HEK293 (cell line): ENCODE data around the gene SKA2.
A peak's percentile ranks its signal among the peaks of the same experiment; 100 is the strongest.

ENCODE experiments used
- EGR2 ChIP-seq: fragments of 450-650 bp; formaldehyde crosslinking; IDR thresholded peaks from 2 replicates; pipeline ENCODE4 v1.5.1; 2016; ENCODE audit warnings: low read depth, missing biosample characterization, missing genetic modification characterization
- KLF16 ChIP-seq: fragments of 450-650 bp; formaldehyde crosslinking; IDR thresholded peaks from 2 replicates; pipeline ENCODE4 v1.5.1; 2017; ENCODE audit warnings: missing biosample characterization, missing genetic modification characterization
- MEIS1 ChIP-seq: sonication (generic); formaldehyde crosslinking; IDR thresholded peaks from 2 replicates; pipeline ENCODE4 v1.8.1; 2022; ENCODE audit warnings: missing genetic modification reagents, mild to moderate bottlenecking, borderline replicate concordance
- WT1 ChIP-seq: fragments of 450-650 bp; formaldehyde crosslinking; IDR thresholded peaks from 2 replicates; pipeline ENCODE4 v1.5.1; 2016; ENCODE audit warnings: missing biosample characterization, missing genetic modification characterization
- ZBTB17 ChIP-seq: fragments of 450-650 bp; formaldehyde crosslinking; IDR thresholded peaks from 2 replicates; pipeline ENCODE4 v1.5.1; 2016; ENCODE audit warnings: missing biosample characterization, missing genetic modification characterization
- ZBTB20 ChIP-seq: fragments of 450-650 bp; formaldehyde crosslinking; IDR thresholded peaks from 2 replicates; pipeline ENCODE4 v1.5.1; 2016; ENCODE audit warnings: missing biosample characterization, missing genetic modification characterization
- ZFP3 ChIP-seq: fragments of 450-650 bp; formaldehyde crosslinking; IDR thresholded peaks from 2 replicates; pipeline ENCODE4 v1.5.1; 2016; ENCODE audit warnings: low read depth, missing biosample characterization, missing genetic modification characterization
- ZNF121 ChIP-seq: fragments of 450-650 bp; formaldehyde crosslinking; IDR thresholded peaks from 2 replicates; pipeline ENCODE4 v1.5.1; 2016; ENCODE audit warnings: missing biosample characterization, missing genetic modification characterization
- ZNF169 ChIP-seq: fragments of 450-650 bp; formaldehyde crosslinking; IDR thresholded peaks from 2 replicates; pipeline ENCODE4 v1.5.1; 2016; ENCODE audit warnings: missing biosample characterization, missing genetic modification characterization
- ZNF174 ChIP-seq: fragments of 450-650 bp; formaldehyde crosslinking; IDR thresholded peaks from 2 replicates; pipeline ENCODE4 v1.5.0; 2017; ENCODE audit warnings: missing biosample characterization, mild to moderate bottlenecking, missing genetic modification characterization
- ZNF404 ChIP-seq: fragments of 450-650 bp; formaldehyde crosslinking; IDR thresholded peaks from 2 replicates; pipeline ENCODE4 v1.5.1; 2017; ENCODE audit warnings: missing biosample characterization, missing genetic modification characterization
- ZNF561 ChIP-seq: fragments of 450-650 bp; IDR thresholded peaks from 2 replicates; pipeline ENCODE4 v1.5.1; 2018; ENCODE audit warnings: missing biosample characterization, missing genetic modification characterization, borderline replicate concordance
- ZNF600 ChIP-seq: fragments of 450-650 bp; formaldehyde crosslinking; IDR thresholded peaks from 2 replicates; pipeline ENCODE4 v1.5.1; 2016; ENCODE audit warnings: missing biosample characterization, missing genetic modification characterization
- ZNF785 ChIP-seq: fragments of 450-650 bp; formaldehyde crosslinking; IDR thresholded peaks from 2 replicates; pipeline ENCODE4 v1.5.1; 2016; ENCODE audit warnings: missing biosample characterization, missing genetic modification characterization
- ZNF792 ChIP-seq: fragments of 450-650 bp; formaldehyde crosslinking; IDR thresholded peaks from 2 replicates; pipeline ENCODE4 v1.5.1; 2016; ENCODE audit warnings: missing biosample characterization, missing genetic modification characterization
- ZNF837 ChIP-seq: fragments of 450-650 bp; formaldehyde crosslinking; IDR thresholded peaks from 2 replicates; pipeline ENCODE4 v1.5.1; 2016; ENCODE audit warnings: missing biosample characterization, missing genetic modification characterization
- TF ChIP-seq, protein P1 (sequence below): fragments of 450-650 bp; formaldehyde crosslinking; IDR thresholded peaks from 2 replicates; pipeline ENCODE4 v1.5.1; 2016; ENCODE audit warnings: missing biosample characterization, missing genetic modification characterization, borderline replicate concordance
- TF ChIP-seq, protein P2 (sequence below): fragments of 450-650 bp; formaldehyde crosslinking; IDR thresholded peaks from 2 replicates; pipeline ENCODE4 v1.5.1; 2016; ENCODE audit warnings: missing biosample characterization, missing genetic modification characterization
- TF ChIP-seq, protein P3 (sequence below): fragments of 450-650 bp; formaldehyde crosslinking; conservative IDR thresholded peaks from 2 replicates; pipeline ENCODE4 v1.5.1; 2016; ENCODE audit warnings: low read depth, missing biosample characterization, missing genetic modification characterization
- TF ChIP-seq, protein P4 (sequence below): fragments of 450-650 bp; formaldehyde crosslinking; IDR thresholded peaks from 2 replicates; pipeline ENCODE4 v1.5.1; 2017; ENCODE audit warnings: missing biosample characterization, missing genetic modification characterization
- TF ChIP-seq, protein P5 (sequence below): fragments of 450-650 bp; formaldehyde crosslinking; IDR thresholded peaks from 2 replicates; pipeline ENCODE4 v1.5.1; 2016; ENCODE audit warnings: missing biosample characterization, missing genetic modification characterization
- TF ChIP-seq, protein P6 (sequence below): fragments of 450-650 bp; formaldehyde crosslinking; IDR thresholded peaks from 2 replicates; pipeline ENCODE4 v1.5.1; 2016; ENCODE audit warnings: missing biosample characterization, missing genetic modification characterization

The SKA2 gene

DNA sequence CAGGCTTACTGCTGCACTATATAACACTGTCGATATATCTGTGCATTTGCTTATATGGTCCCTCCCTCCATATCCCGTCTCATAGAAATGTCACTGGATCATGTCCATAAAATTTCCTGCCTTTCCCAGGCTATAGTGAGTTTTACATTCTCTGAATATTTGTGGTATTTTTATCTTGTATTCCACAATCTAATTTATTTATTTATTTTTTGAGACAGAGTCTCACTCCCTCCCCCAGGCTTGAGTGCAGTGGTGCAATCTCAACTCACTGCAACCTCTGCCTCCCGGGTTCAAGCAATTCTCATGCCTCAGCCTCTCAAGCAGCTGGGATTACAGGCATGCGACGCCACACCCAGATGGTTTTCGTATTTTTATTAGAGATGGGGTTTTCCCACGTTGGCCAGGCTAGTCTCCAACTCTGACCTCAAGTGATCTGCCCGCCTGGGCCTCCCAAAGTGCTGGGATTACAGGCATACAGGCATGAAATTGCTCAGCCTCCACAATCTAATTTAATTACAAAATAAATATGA lies 61.2 kb downstream of the SKA2 start (continued):
- TF ChIP-seq, protein P1, sequence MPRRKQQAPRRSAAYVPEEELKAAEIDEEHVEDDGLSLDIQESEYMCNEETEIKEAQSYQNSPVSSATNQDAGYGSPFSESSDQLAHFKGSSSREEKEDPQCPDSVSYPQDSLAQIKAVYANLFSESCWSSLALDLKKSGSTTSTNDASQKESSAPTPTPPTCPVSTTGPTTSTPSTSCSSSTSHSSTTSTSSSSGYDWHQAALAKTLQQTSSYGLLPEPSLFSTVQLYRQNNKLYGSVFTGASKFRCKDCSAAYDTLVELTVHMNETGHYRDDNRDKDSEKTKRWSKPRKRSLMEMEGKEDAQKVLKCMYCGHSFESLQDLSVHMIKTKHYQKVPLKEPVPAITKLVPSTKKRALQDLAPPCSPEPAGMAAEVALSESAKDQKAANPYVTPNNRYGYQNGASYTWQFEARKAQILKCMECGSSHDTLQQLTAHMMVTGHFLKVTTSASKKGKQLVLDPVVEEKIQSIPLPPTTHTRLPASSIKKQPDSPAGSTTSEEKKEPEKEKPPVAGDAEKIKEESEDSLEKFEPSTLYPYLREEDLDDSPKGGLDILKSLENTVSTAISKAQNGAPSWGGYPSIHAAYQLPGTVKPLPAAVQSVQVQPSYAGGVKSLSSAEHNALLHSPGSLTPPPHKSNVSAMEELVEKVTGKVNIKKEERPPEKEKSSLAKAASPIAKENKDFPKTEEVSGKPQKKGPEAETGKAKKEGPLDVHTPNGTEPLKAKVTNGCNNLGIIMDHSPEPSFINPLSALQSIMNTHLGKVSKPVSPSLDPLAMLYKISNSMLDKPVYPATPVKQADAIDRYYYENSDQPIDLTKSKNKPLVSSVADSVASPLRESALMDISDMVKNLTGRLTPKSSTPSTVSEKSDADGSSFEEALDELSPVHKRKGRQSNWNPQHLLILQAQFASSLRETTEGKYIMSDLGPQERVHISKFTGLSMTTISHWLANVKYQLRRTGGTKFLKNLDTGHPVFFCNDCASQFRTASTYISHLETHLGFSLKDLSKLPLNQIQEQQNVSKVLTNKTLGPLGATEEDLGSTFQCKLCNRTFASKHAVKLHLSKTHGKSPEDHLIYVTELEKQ = no peak
- TF ChIP-seq, protein P2, sequence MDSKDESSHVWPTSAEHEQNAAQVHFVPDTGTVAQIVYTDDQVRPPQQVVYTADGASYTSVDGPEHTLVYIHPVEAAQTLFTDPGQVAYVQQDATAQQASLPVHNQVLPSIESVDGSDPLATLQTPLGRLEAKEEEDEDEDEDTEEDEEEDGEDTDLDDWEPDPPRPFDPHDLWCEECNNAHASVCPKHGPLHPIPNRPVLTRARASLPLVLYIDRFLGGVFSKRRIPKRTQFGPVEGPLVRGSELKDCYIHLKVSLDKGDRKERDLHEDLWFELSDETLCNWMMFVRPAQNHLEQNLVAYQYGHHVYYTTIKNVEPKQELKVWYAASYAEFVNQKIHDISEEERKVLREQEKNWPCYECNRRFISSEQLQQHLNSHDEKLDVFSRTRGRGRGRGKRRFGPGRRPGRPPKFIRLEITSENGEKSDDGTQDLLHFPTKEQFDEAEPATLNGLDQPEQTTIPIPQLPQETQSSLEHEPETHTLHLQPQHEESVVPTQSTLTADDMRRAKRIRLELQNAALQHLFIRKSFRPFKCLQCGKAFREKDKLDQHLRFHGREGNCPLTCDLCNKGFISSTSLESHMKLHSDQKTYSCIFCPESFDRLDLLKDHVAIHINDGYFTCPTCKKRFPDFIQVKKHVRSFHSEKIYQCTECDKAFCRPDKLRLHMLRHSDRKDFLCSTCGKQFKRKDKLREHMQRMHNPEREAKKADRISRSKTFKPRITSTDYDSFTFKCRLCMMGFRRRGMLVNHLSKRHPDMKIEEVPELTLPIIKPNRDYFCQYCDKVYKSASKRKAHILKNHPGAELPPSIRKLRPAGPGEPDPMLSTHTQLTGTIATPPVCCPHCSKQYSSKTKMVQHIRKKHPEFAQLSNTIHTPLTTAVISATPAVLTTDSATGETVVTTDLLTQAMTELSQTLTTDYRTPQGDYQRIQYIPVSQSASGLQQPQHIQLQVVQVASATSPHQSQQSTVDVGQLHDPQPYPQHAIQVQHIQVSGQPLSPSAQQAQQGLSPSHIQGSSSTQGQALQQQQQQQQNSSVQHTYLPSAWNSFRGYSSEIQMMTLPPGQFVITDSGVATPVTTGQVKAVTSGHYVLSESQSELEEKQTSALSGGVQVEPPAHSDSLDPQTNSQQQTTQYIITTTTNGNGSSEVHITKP (tag by site-specific recombination) = peak; percentile 95
- TF ChIP-seq, protein P3, sequence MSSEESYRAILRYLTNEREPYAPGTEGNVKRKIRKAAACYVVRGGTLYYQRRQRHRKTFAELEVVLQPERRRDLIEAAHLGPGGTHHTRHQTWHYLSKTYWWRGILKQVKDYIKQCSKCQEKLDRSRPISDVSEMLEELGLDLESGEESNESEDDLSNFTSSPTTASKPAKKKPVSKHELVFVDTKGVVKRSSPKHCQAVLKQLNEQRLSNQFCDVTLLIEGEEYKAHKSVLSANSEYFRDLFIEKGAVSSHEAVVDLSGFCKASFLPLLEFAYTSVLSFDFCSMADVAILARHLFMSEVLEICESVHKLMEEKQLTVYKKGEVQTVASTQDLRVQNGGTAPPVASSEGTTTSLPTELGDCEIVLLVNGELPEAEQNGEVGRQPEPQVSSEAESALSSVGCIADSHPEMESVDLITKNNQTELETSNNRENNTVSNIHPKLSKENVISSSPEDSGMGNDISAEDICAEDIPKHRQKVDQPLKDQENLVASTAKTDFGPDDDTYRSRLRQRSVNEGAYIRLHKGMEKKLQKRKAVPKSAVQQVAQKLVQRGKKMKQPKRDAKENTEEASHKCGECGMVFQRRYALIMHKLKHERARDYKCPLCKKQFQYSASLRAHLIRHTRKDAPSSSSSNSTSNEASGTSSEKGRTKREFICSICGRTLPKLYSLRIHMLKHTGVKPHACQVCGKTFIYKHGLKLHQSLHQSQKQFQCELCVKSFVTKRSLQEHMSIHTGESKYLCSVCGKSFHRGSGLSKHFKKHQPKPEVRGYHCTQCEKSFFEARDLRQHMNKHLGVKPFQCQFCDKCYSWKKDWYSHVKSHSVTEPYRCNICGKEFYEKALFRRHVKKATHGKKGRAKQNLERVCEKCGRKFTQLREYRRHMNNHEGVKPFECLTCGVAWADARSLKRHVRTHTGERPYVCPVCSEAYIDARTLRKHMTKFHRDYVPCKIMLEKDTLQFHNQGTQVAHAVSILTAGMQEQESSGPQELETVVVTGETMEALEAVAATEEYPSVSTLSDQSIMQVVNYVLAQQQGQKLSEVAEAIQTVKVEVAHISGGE (tag by site-specific recombination) = peak; percentile 66
- TF ChIP-seq MEIS1 = 0 out of 2 replicates have a peak, but pooled peaks have one; percentile 49
- TF ChIP-seq WT1 (tag by site-specific recombination) = peak; percentile 98
- TF ChIP-seq ZNF404 (tag by site-specific recombination) = no peak
- no peak for TF ChIP-seq ZNF169 (tag by site-specific recombination)
- no peak for TF ChIP-seq ZNF174 (tag by site-specific recombination)
- no peak for TF ChIP-seq ZNF121 (tag by site-specific recombination)
- peak; percentile 36; the same call in 1 of the 2 replicates for TF ChIP-seq KLF16
- TF ChIP-seq EGR2 (tag by site-specific recombination) = no peak
- TF ChIP-seq ZFP3 = no peak
- peak; percentile 76 for TF ChIP-seq ZBTB20 (tag by site-specific recombination)
- 0 out of 2 replicates have a peak, but pooled peaks have one; percentile 45 for TF ChIP-seq ZNF561 (tag by site-specific recombination)
- TF ChIP-seq ZNF785 = no peak
- peak; percentile 83 for TF ChIP-seq ZBTB17
- TF ChIP-seq ZNF600 (tag by site-specific recombination) = 0 out of 2 replicates have a peak, but pooled peaks have one; percentile 39
- TF ChIP-seq, protein P4, sequence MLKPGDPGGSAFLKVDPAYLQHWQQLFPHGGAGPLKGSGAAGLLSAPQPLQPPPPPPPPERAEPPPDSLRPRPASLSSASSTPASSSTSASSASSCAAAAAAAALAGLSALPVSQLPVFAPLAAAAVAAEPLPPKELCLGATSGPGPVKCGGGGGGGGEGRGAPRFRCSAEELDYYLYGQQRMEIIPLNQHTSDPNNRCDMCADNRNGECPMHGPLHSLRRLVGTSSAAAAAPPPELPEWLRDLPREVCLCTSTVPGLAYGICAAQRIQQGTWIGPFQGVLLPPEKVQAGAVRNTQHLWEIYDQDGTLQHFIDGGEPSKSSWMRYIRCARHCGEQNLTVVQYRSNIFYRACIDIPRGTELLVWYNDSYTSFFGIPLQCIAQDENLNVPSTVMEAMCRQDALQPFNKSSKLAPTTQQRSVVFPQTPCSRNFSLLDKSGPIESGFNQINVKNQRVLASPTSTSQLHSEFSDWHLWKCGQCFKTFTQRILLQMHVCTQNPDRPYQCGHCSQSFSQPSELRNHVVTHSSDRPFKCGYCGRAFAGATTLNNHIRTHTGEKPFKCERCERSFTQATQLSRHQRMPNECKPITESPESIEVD (tag by site-specific recombination) = peak; percentile 92
- TF ChIP-seq, protein P5, sequence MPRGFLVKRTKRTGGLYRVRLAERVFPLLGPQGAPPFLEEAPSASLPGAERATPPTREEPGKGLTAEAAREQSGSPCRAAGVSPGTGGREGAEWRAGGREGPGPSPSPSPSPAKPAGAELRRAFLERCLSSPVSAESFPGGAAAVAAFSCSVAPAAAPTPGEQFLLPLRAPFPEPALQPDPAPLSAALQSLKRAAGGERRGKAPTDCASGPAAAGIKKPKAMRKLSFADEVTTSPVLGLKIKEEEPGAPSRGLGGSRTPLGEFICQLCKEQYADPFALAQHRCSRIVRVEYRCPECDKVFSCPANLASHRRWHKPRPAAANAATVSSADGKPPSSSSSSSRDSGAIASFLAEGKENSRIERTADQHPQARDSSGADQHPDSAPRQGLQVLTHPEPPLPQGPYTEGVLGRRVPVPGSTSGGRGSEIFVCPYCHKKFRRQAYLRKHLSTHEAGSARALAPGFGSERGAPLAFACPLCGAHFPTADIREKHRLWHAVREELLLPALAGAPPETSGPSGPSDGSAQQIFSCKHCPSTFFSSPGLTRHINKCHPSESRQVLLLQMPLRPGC (tag by site-specific recombination) = peak; percentile 72; the same call in 1 of the 2 replicates
- TF ChIP-seq, protein P6, sequence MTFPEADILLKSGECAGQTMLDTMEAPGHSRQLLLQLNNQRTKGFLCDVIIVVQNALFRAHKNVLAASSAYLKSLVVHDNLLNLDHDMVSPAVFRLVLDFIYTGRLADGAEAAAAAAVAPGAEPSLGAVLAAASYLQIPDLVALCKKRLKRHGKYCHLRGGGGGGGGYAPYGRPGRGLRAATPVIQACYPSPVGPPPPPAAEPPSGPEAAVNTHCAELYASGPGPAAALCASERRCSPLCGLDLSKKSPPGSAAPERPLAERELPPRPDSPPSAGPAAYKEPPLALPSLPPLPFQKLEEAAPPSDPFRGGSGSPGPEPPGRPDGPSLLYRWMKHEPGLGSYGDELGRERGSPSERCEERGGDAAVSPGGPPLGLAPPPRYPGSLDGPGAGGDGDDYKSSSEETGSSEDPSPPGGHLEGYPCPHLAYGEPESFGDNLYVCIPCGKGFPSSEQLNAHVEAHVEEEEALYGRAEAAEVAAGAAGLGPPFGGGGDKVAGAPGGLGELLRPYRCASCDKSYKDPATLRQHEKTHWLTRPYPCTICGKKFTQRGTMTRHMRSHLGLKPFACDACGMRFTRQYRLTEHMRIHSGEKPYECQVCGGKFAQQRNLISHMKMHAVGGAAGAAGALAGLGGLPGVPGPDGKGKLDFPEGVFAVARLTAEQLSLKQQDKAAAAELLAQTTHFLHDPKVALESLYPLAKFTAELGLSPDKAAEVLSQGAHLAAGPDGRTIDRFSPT (tag by site-specific recombination) = no peak
- TF ChIP-seq ZNF792 = no peak
- no peak for TF ChIP-seq ZNF837 (tag by site-specific recombination)
